Hepatocyte (in vitro differentiated cells): ENCODE data around the gene SLC47A2.

Source experiments
- EZH2 ChIP-seq: fragments of 200-600 bp; sonication (generic); IDR thresholded peaks from 2 replicates; pipeline ENCODE4 v1.6.1; 2016; ENCODE audit warnings: antibody characterized with exemption, mild to moderate bottlenecking, borderline replicate concordance
- EZH2phosphoT487 ChIP-seq: fragments of 200-600 bp; sonication (generic); IDR thresholded peaks from one replicate; pipeline ENCODE4 v1.6.1; 2018; ENCODE audit warnings: antibody characterized with exemption, mild to moderate bottlenecking, low read depth, moderate library complexity; ENCODE audit not compliant: unreplicated experiment, severe bottlenecking
- TF ChIP-seq, protein P1 (sequence below): fragments of 200-600 bp; sonication (generic); IDR thresholded peaks from 2 replicates; pipeline ENCODE4 v1.5.1; 2016; ENCODE audit warnings: antibody characterized with exemption, mild to moderate bottlenecking; ENCODE audit not compliant: poor library complexity

- TF ChIP-seq EZH2 (no peak), EZH2phosphoT487 (no peak)
- TF ChIP-seq, protein P1, sequence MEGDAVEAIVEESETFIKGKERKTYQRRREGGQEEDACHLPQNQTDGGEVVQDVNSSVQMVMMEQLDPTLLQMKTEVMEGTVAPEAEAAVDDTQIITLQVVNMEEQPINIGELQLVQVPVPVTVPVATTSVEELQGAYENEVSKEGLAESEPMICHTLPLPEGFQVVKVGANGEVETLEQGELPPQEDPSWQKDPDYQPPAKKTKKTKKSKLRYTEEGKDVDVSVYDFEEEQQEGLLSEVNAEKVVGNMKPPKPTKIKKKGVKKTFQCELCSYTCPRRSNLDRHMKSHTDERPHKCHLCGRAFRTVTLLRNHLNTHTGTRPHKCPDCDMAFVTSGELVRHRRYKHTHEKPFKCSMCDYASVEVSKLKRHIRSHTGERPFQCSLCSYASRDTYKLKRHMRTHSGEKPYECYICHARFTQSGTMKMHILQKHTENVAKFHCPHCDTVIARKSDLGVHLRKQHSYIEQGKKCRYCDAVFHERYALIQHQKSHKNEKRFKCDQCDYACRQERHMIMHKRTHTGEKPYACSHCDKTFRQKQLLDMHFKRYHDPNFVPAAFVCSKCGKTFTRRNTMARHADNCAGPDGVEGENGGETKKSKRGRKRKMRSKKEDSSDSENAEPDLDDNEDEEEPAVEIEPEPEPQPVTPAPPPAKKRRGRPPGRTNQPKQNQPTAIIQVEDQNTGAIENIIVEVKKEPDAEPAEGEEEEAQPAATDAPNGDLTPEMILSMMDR, result no peak
Observed at GRCh38 chr17:19741832-19742457, 25.6 kb upstream of the SLC47A2 start.
